HCT116 (cell line): Measurements from ENCODE around the gene FAM171A1. TPM values are rescaled to one million over a fixed set of nuclear protein-coding genes. Genes with fewer than 3 reads are reported as not detected.

ENCODE experiments used
- ATAC-seq: fragments of 200-7000 bp; cut with Tn5 transposase; 2 replicates; pipeline ENCODE4 v1.9.1; 2020; ENCODE audit warnings: mild to moderate bottlenecking, moderate library complexity
- BruUV-seq: library from RNA; stranded (reverse); fragments of 400-500 nt; replicated peaks from 2 replicates; lab custom pipeline; 2021; lab: Mats Ljungman, UMichigan
- CTCF ChIA-PET: fragments of 300-600 bp; sonication (Branson Sonifier 250); formaldehyde crosslinking; loops from one replicate; lab custom pipeline; 2021; ENCODE audit warnings: antibody characterized with exemption; lab: Charles Lee
- POLR2A ChIA-PET: fragments of 300-600, 350-600 bp; sonication (Branson Sonifier 250); formaldehyde crosslinking; loops from one replicate; lab custom pipeline; 2021; ENCODE audit warnings: antibody characterized with exemption; lab: Charles Lee
- RAD21 ChIA-PET, 2 experiments: fragments of 300-600 bp; sonication (Branson Sonifier 250); formaldehyde crosslinking; loops; one replicate each; lab custom pipeline; 2023; ENCODE audit warnings: low total read pairs in 2 of 2; ENCODE audit not compliant: uncharacterized antibody in 2 of 2, unreplicated experiment in 2 of 2, low non-redundant PET in 1 of 2; lab: Charles Lee
- DNase-seq: peaks from one replicate; pipeline ENCODE4 v3.0.0-alpha.2; 2010; ENCODE audit warnings: low read depth, low spot score
- H2AFZ ChIP-seq: fragments of 200-600 bp; shearing (Covaris generic), sonication (generic); 2 replicates; pipeline ENCODE4 v1.6.1; 2017; ENCODE audit warnings: low read depth, mixed run types, mixed read lengths, antibody characterized with exemption, low read length; ENCODE audit not compliant: poor library complexity, severe bottlenecking
- H3K27ac ChIP-seq: 2 replicates; pipeline ENCODE4 v1.5.1; 2012; ENCODE audit warnings: low read depth, low read length
- H3K27me3 ChIP-seq: fragments of 200-600 bp; sonication (generic); 2 replicates; pipeline ENCODE4 v1.6.1; 2016; ENCODE audit warnings: mixed run types, low read length, mixed read lengths; ENCODE audit not compliant: insufficient read depth
- H3K36me3 ChIP-seq, 2 experiments: fragments of 200-500 bp in 1 of 2; fragments of 200-600 bp in 1 of 2; sonication (Bioruptor generic) in 1 of 2; sonication (generic) in 1 of 2; 2 replicates each; pipeline versions ENCODE4 v1.5.1 to v1.6.1; 2014 to 2016; ENCODE audit warnings: low read length in 2 of 2, inconsistent platforms in 1 of 2, mixed read lengths in 1 of 2, mixed run types in 1 of 2; ENCODE audit not compliant: insufficient read depth in 2 of 2, control insufficient read depth in 1 of 2
- H3K4me1 ChIP-seq, 2 experiments: fragments of 200-600 bp in 1 of 2; sonication (generic) in 1 of 2; 2 replicates each; pipeline versions ENCODE4 v1.5.1 to v1.6.1; 2012 to 2017; ENCODE audit warnings: low read length in 2 of 2, inconsistent platforms in 1 of 2, mild to moderate bottlenecking in 1 of 2, mixed read lengths in 1 of 2, mixed run types in 1 of 2, moderate library complexity in 1 of 2; ENCODE audit not compliant: insufficient read depth in 2 of 2, control insufficient read depth in 1 of 2
- H3K4me2 ChIP-seq: fragments of 200-600 bp; sonication (generic); 2 replicates; pipeline ENCODE4 v1.6.1; 2017; ENCODE audit warnings: mixed run types, low read length, mixed read lengths
- H3K4me3 ChIP-seq, 2 experiments: fragments of 200-600 bp in 1 of 2; sonication (generic) in 1 of 2; replicated peaks in 1 of 2; 2 replicates each; pipeline ENCODE4 v1.5.1; 2011 to 2016; ENCODE audit warnings: low read length in 2 of 2, control low read depth in 1 of 2, low read depth in 1 of 2, mild to moderate bottlenecking in 1 of 2, mixed read lengths in 1 of 2, mixed run types in 1 of 2
- H3K79me2 ChIP-seq: fragments of 200-600 bp; sonication (generic); 2 replicates; pipeline ENCODE4 v1.6.1; 2017; ENCODE audit warnings: mild to moderate bottlenecking, mixed run types, low read length, moderate library complexity, mixed read lengths; ENCODE audit not compliant: insufficient read depth
- H3K9ac ChIP-seq: fragments of 200-600 bp; sonication (generic); 2 replicates; pipeline ENCODE4 v1.6.1; 2016; ENCODE audit warnings: low read length, mixed read lengths
- H3K9me2 ChIP-seq: fragments of 200-600 bp; sonication (generic), shearing (Covaris generic); 2 replicates; pipeline ENCODE4 v1.6.1; 2017; ENCODE audit warnings: mixed run types, mild to moderate bottlenecking, moderate library complexity; ENCODE audit not compliant: insufficient read depth
- H3K9me3 ChIP-seq, 2 experiments: fragments of 200-500 bp in 1 of 2; fragments of 200-600 bp in 1 of 2; sonication (Bioruptor generic) in 1 of 2; sonication (generic) in 1 of 2; 2 replicates each; pipeline ENCODE4 v1.6.1; 2014 to 2017; ENCODE audit warnings: low read length in 2 of 2, mixed read lengths in 2 of 2, inconsistent platforms in 1 of 2, low read depth in 1 of 2, mild to moderate bottlenecking in 1 of 2, mixed run types in 1 of 2, moderate library complexity in 1 of 2; ENCODE audit not compliant: control insufficient read depth in 1 of 2, insufficient read depth in 1 of 2
- H4K20me1 ChIP-seq: fragments of 200-600 bp; sonication (generic), shearing (Covaris generic); 2 replicates; pipeline ENCODE4 v1.6.1; 2017; ENCODE audit warnings: mixed run types, mild to moderate bottlenecking, moderate library complexity; ENCODE audit not compliant: insufficient read depth
- CBX3 ChIP-seq: IDR thresholded peaks from 2 replicates; pipeline ENCODE4 v1.6.1; 2012; ENCODE audit warnings: low read depth
- ELF1 ChIP-seq: IDR thresholded peaks from 2 replicates; pipeline ENCODE4 v1.6.1; 2012; ENCODE audit warnings: low read depth, borderline replicate concordance
- EZH2 ChIP-seq: fragments of 200-600 bp; sonication (generic); IDR thresholded peaks from 2 replicates; pipeline ENCODE4 v1.6.1; 2017; ENCODE audit warnings: antibody characterized with exemption, mixed run types
- EZH2phosphoT487 ChIP-seq: fragments of 200-600 bp; IDR thresholded peaks from 2 replicates; pipeline ENCODE4 v1.6.1; 2018; ENCODE audit warnings: antibody characterized with exemption, borderline replicate concordance
- FOSL1 ChIP-seq: IDR thresholded peaks from 2 replicates; pipeline ENCODE4 v1.6.1; 2012; ENCODE audit warnings: low read depth
- JUND ChIP-seq: IDR thresholded peaks from 2 replicates; pipeline ENCODE4 v1.6.1; 2012
- POLR2A ChIP-seq: IDR thresholded peaks from 2 replicates; pipeline ENCODE4 v1.7.0; 2011; ENCODE audit warnings: borderline replicate concordance; ENCODE audit not compliant: insufficient read depth, insufficient read length; ENCODE audit errors: extremely low read depth
- POLR2AphosphoS5 ChIP-seq: IDR thresholded peaks from 2 replicates; pipeline ENCODE4 v1.6.1; 2011; ENCODE audit warnings: mild to moderate bottlenecking, low read depth, low read length, moderate library complexity
- RAD21 ChIP-seq: IDR thresholded peaks from 2 replicates; pipeline ENCODE4 v1.6.1; 2012; ENCODE audit warnings: low read depth, mild to moderate bottlenecking
- SIN3A ChIP-seq: IDR thresholded peaks from 2 replicates; pipeline ENCODE4 v1.6.1; 2012; ENCODE audit warnings: low read depth
- SP1 ChIP-seq: IDR thresholded peaks from 2 replicates; pipeline ENCODE4 v1.6.1; 2012; ENCODE audit warnings: low read depth
- ZFX ChIP-seq: fragments of 450-650 bp; IDR thresholded peaks from 2 replicates; pipeline ENCODE4 v1.6.1; 2017
- ZNF274 ChIP-seq: fragments of 200-500 bp; sonication (Bioruptor generic); IDR thresholded peaks from 2 replicates; pipeline ENCODE4 v1.6.1; 2014; ENCODE audit warnings: mild to moderate bottlenecking, low read depth, low read length, inconsistent platforms
- intact Hi-C: fragments of 100-400 bp; cut with micrococcal nuclease; formaldehyde crosslinking; loops from 2 replicates; pipeline ENCODE4 v1.10.0; 2022
- total RNA-seq: library from RNA; stranded (reverse); gene quantifications from one replicate; pipeline ENCODE4 v1.2.1, GENCODE V29; 2021; ENCODE audit not compliant: unreplicated experiment
- TF ChIP-seq, protein P1 (sequence below): IDR thresholded peaks from 2 replicates; pipeline ENCODE4 v1.6.1; 2012
- TF ChIP-seq, protein P2 (sequence below): IDR thresholded peaks from 2 replicates; pipeline ENCODE4 v1.6.1; 2012; ENCODE audit warnings: low read depth
- TF ChIP-seq, protein P3 (sequence below): IDR thresholded peaks from 2 replicates; pipeline ENCODE4 v1.6.1; 2012
- TF ChIP-seq, protein P4 (sequence below): IDR thresholded peaks from 2 replicates; pipeline ENCODE4 v1.6.1; 2011; ENCODE audit warnings: mild to moderate bottlenecking, low read length, moderate library complexity; ENCODE audit not compliant: insufficient replicate concordance; ENCODE audit errors: extremely low read depth

FAM171A1 gene
- total RNA-seq, 1 experiment from 2014 or later = 32.5 TPM

DNA sequence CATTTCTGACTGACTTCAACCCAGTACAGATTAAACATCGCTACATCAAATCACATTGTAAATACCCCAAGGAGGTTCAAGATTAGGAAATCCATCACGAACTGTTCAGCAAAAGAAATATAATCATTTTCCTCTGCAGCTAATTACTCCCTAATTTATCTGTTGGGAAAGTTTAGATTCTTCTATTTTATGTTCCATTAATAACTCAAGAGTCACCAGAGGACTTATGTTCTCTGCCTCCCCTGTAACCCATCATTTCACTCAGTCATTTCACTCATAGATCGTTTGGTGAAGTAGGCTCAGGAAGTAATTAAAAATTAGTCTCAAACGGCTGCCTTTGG, 45.2 kb downstream of the FAM171A1 start (continued):
- TF ChIP-seq, protein P1, sequence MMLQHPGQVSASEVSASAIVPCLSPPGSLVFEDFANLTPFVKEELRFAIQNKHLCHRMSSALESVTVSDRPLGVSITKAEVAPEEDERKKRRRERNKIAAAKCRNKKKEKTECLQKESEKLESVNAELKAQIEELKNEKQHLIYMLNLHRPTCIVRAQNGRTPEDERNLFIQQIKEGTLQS = no peak
- TF ChIP-seq EZH2 (no peak), RAD21 (no peak), ZFX (no peak)

DNA sequence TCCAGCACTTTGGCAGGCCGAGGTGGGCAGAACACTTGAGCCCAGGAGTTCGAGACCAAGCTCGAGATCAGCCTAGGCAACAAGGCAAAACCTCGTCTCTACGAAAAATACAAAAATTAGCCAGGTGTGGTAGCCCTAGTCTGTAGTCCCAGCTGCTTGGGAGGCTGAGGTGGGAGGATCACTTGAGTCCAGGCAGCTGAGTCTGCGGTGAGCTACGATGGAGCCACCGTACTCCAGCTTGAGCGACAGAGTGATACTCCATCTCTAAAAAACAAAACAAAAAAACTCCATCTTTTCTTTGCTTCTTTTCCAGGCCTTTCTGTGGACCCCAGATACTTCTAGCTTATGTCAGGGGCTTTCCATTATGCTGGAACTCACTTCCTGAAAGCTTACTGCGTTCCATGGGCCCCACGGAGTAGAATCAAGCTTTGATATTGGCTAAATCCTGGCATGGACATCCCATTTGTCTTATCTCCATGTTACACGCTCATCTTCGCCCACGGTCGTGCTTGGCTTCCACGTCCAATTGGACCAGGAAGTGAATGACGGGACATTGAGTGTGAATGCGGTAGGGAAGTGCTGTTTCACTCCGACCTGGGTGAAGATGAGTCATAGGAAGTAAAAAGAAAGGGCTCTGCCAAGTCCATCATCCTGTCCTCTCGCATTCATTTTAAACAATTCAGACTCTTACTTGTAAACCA, 45.7 kb downstream of the FAM171A1 start:
- ChIA-PET RAD21 (no interaction called here), CTCF (no interaction called here), POLR2A (no interaction called here)
- H3K27ac ChIP-seq = peak overlapping the region; percentile 23
- H3K4me1 ChIP-seq = peaks cover 22 to 40% of the 10 kb centered on the region in 2 experiments
- no peaks in the 10 kb centered on the region for H4K20me1 ChIP-seq
- no peaks in the 10 kb centered on the region for H3K27me3 ChIP-seq
- BruUV-seq = no TSS peak
- ATAC-seq (peak; percentile 89), DNase-seq (peak; percentile 61)
- H3K36me3 ChIP-seq = no peaks in the 10 kb centered on the region
- intact Hi-C loops = no loop called here
- no peaks in the 10 kb centered on the region for H3K9me3 ChIP-seq
- H2AFZ ChIP-seq = peak overlapping the region; percentile 63
- H3K4me2 ChIP-seq = peak overlapping the region; percentile 75
- H3K4me3 ChIP-seq = peak overlapping the region; percentile 20 to 39
- H3K79me2 ChIP-seq = peaks cover 55% of the 10 kb centered on the region
- peak; percentile 79 for TF ChIP-seq JUND
- TF ChIP-seq, protein P2, sequence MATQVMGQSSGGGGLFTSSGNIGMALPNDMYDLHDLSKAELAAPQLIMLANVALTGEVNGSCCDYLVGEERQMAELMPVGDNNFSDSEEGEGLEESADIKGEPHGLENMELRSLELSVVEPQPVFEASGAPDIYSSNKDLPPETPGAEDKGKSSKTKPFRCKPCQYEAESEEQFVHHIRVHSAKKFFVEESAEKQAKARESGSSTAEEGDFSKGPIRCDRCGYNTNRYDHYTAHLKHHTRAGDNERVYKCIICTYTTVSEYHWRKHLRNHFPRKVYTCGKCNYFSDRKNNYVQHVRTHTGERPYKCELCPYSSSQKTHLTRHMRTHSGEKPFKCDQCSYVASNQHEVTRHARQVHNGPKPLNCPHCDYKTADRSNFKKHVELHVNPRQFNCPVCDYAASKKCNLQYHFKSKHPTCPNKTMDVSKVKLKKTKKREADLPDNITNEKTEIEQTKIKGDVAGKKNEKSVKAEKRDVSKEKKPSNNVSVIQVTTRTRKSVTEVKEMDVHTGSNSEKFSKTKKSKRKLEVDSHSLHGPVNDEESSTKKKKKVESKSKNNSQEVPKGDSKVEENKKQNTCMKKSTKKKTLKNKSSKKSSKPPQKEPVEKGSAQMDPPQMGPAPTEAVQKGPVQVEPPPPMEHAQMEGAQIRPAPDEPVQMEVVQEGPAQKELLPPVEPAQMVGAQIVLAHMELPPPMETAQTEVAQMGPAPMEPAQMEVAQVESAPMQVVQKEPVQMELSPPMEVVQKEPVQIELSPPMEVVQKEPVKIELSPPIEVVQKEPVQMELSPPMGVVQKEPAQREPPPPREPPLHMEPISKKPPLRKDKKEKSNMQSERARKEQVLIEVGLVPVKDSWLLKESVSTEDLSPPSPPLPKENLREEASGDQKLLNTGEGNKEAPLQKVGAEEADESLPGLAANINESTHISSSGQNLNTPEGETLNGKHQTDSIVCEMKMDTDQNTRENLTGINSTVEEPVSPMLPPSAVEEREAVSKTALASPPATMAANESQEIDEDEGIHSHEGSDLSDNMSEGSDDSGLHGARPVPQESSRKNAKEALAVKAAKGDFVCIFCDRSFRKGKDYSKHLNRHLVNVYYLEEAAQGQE = no peak
- TF ChIP-seq SIN3A = no peak
- no peak for TF ChIP-seq ZFX
- TF ChIP-seq, protein P3, sequence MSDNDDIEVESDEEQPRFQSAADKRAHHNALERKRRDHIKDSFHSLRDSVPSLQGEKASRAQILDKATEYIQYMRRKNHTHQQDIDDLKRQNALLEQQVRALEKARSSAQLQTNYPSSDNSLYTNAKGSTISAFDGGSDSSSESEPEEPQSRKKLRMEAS = peak; percentile 54
- TF ChIP-seq, protein P1 = no peak
- TF ChIP-seq SP1 = peak; percentile 72
- peak; percentile 85 for TF ChIP-seq FOSL1
- TF ChIP-seq, protein P4, sequence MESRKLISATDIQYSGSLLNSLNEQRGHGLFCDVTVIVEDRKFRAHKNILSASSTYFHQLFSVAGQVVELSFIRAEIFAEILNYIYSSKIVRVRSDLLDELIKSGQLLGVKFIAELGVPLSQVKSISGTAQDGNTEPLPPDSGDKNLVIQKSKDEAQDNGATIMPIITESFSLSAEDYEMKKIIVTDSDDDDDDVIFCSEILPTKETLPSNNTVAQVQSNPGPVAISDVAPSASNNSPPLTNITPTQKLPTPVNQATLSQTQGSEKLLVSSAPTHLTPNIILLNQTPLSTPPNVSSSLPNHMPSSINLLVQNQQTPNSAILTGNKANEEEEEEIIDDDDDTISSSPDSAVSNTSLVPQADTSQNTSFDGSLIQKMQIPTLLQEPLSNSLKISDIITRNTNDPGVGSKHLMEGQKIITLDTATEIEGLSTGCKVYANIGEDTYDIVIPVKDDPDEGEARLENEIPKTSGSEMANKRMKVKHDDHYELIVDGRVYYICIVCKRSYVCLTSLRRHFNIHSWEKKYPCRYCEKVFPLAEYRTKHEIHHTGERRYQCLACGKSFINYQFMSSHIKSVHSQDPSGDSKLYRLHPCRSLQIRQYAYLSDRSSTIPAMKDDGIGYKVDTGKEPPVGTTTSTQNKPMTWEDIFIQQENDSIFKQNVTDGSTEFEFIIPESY = no peak
- TF ChIP-seq POLR2A = no peak
- TF ChIP-seq EZH2phosphoT487 = no peak
- TF ChIP-seq CBX3 = peak; percentile 65; the same call in 1 of the 2 replicates
- no peak for TF ChIP-seq ZNF274
- 0 out of 2 replicates have a peak, but pooled peaks have one; percentile 17 for TF ChIP-seq POLR2AphosphoS5
- TF ChIP-seq ELF1 = peak; percentile 56
- peak overlapping the region; percentile 37 for H3K9ac ChIP-seq
- no peaks in the 10 kb centered on the region for H3K9me2 ChIP-seq
